Measurements from ENCODE around the gene RELT. TPM values are rescaled to one million over a fixed set of nuclear protein-coding genes. Genes with fewer than 3 reads are reported as not detected.

RELT gene
- total RNA-seq, 2 donors from 2014 or later = 0.33 to 0.52 TPM

DNA sequence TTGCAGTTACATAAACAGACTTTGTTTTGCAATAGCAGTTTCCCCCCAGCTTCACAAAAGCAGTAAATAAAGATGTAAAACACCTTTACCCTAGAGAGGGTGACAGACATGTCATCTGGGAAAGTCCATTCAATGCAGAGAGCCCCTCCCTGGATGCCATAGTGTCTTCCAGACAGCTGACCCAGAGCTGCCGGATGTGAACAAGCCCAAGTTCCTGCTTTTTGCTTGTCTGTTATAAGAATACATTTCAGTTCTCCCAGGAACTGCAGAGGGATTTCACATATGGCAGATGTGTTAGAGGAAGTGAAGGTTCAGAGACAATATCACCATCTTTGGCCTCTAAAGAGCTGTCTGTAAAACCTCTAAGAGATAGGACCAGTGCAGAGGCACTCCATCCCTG lies 48.9 kb downstream of the RELT start:
- ATAC-seq (no peak), DNase-seq (peak in 1 of 4 donors; percentile 35)
- Histone ChIP-seq H3K4me3 (no peak overlapping the region), H3K36me3 (replicated peaks in 1 of 2; ENCODE audit: insufficient read depth in 1 of 2, low read depth in 2 of 2) (no peaks in the 10 kb centered on the region), H3K4me1 (no peaks in the 10 kb centered on the region), H3K9me3 (no peaks in the 10 kb centered on the region), H3K27ac (peak overlapping the region in 1 of 4 donors; percentile 15), H3K27me3 (no peaks in the 10 kb centered on the region)
- intact Hi-C loops (cut with DNase I) = no loop called here
- 90 to 100% methylated on average over 1 of the region's 1 CpG for WGBS, 2 donors
- TF ChIP-seq CTCF (IDR thresholded peaks at IDR 0.05) (no peak), POLR2A (IDR thresholded peaks at IDR 0.05) (no peak)

GRCh38 chr11:73426219-73426850 lies 50.1 kb downstream of the RELT start:
- H3K9me3 ChIP-seq = no peaks in the 10 kb centered on the region
- no peaks in the 10 kb centered on the region for H3K4me1 ChIP-seq
- no peaks in the 10 kb centered on the region for H3K27me3 ChIP-seq
- no peaks in the 10 kb centered on the region for H3K36me3 ChIP-seq (replicated peaks in 1 of 2; ENCODE audit: insufficient read depth in 1 of 2, low read depth in 2 of 2)
- H3K27ac ChIP-seq = no peak overlapping the region
- DNase-seq (no peak), ATAC-seq (no peak)
- 81 to 86% methylated on average over 2 of the region's 2 CpGs for WGBS, 2 donors
- H3K4me3 ChIP-seq = no peak overlapping the region
- intact Hi-C loops (cut with DNase I) = no loop called here
- TF ChIP-seq POLR2A (IDR thresholded peaks at IDR 0.05) (no peak), CTCF (IDR thresholded peaks at IDR 0.05) (no peak)

- H3K36me3 ChIP-seq (replicated peaks in 1 of 2; ENCODE audit: insufficient read depth in 1 of 2, low read depth in 2 of 2) = no peaks in the 10 kb centered on the region
- H3K9me3 ChIP-seq = no peaks in the 10 kb centered on the region
- DNase-seq (no peak), ATAC-seq (no peak)
- H3K27me3 ChIP-seq = no peaks in the 10 kb centered on the region
- intact Hi-C loops (cut with DNase I) = no loop called here
- no peaks in the 10 kb centered on the region for H3K4me1 ChIP-seq
- no peak for TF ChIP-seq POLR2A (IDR thresholded peaks at IDR 0.05)
- no peak for TF ChIP-seq CTCF (IDR thresholded peaks at IDR 0.05)
- no peak overlapping the region for H3K4me3 ChIP-seq
- no peak overlapping the region for H3K27ac ChIP-seq
Measured at GRCh38 chr11:73428227-73428626, 52.0 kb downstream of the RELT start.

GRCh38 chr11:73428699-73429098 lies 52.5 kb downstream of the RELT start:
- ATAC-seq (no peak), DNase-seq (no peak)
- H3K9me3 ChIP-seq = no peaks in the 10 kb centered on the region
- H3K36me3 ChIP-seq (replicated peaks in 1 of 2; ENCODE audit: insufficient read depth in 1 of 2, low read depth in 2 of 2) = no peaks in the 10 kb centered on the region
- no peak overlapping the region for H3K27ac ChIP-seq
- no peaks in the 10 kb centered on the region for H3K27me3 ChIP-seq
- H3K4me1 ChIP-seq = no peaks in the 10 kb centered on the region
- H3K4me3 ChIP-seq = no peak overlapping the region
- TF ChIP-seq CTCF (IDR thresholded peaks at IDR 0.05) (no peak), POLR2A (IDR thresholded peaks at IDR 0.05) (no peak)
- intact Hi-C loops (cut with DNase I) = no loop called here

- Histone ChIP-seq H3K36me3 (replicated peaks in 1 of 2; ENCODE audit: insufficient read depth in 1 of 2, low read depth in 2 of 2) (no peaks in the 10 kb centered on the region), H3K9me3 (no peaks in the 10 kb centered on the region), H3K4me1 (no peaks in the 10 kb centered on the region), H3K27me3 (no peaks in the 10 kb centered on the region), H3K4me3 (no peak overlapping the region), H3K27ac (no peak overlapping the region)
- TF ChIP-seq POLR2A (IDR thresholded peaks at IDR 0.05) (no peak), CTCF (IDR thresholded peaks at IDR 0.05) (no peak)
- 75 to 81% methylated on average over 5 of the region's 5 CpGs for WGBS, 2 donors
- ATAC-seq (no peak), DNase-seq (no peak)
- intact Hi-C loops (cut with DNase I) = no loop called here
Measured at GRCh38 chr11:73429121-73429750, 53.0 kb downstream of the RELT start.
